GM19193 (cell line): Measurements from ENCODE around the gene ATP23.

ENCODE experiments used
- POLR2A ChIP-seq: IDR thresholded peaks from 4 replicates; pipeline ENCODE4 v1.6.1; 2011; ENCODE audit not compliant: insufficient read depth, insufficient read length; ENCODE audit errors: extremely low read depth

Gene ATP23

GRCh38 chr12:57939291-57939690 lies 2.1 kb upstream of the ATP23 start:
- TF ChIP-seq POLR2A: no peak

DNA sequence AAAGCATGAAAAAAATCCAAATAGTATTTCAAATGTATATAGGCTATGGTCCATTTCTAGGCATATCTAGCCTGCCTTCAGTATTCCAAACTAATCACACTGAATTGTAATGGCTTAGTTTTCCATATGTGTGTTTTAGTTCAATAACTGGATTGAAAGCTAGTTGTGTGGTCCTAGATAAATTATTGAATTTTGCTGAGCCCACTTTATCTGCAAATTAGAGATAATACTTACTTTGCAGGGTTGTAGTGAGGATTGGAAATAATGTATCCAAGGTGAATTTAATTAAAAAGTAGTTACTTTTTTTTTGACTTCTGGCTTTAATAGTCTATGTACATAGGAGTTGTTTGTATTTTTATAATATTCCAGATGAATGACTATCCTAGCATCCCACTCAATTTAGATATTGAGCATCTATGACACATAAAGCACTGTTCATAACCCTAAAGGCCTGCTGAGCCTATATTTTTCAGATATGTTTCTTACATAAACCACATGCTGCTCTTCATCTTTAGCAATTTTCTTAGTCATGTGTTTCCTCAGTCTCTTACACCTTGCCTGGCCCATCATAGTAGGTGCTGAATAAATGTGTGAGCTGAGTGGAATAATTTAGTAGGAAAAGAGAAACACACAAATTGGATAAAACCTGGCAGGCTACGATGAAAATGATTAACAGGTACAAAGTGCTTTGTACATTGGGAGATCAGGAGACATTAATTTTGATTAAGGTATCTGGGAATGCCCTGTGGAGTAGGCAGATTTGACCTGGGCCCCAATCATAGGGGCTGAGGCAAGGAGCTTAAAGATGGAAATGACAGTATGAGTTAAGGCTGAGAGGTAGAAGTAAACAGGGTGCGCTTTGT lies 1.1 kb upstream of the ATP23 start:
- no peak for TF ChIP-seq POLR2A

- TF ChIP-seq POLR2A: no peak
Measured at GRCh38 chr12:57940915-57941164, 527 bp upstream of the ATP23 start.

GRCh38 chr12:57943438-57944080 lies 2.2 kb downstream of the ATP23 start:
- no peak for TF ChIP-seq POLR2A

DNA sequence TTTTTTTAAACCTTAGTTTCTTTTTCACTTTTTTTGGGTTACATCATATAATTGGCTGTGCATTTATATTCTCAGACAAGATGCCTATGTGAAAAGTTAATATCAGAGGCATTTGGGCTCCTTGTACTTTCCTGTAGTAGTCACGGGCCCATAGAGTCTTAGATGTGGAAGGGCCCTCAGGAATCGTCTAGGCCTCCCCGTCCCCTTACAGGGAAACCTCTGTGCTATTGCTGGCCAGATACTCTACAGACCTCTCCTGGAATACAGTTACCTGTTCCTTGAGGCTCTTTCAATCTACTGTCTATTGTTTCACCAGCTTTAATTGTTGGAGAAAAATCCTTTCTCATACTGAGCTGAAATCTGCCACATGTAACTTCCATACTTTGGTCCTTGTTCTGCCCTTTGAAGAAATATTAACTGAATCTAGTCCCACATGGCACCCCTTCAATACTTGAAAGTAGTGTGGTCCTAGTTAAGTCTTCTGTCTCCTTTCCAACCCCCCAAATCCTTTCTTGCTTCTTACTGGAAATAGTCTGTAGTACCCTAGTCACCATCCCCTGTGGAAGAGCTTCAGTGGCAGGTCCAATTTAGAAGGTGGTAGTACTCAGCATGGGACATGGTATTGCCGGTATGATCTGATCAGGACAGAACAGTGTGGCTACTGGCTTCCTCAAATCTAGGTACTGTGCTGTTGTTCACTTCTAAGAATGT lies 3.1 kb downstream of the ATP23 start:
- TF ChIP-seq POLR2A: no peak

- no peak for TF ChIP-seq POLR2A
Measured at GRCh38 chr12:57952766-57953165, 11.4 kb downstream of the ATP23 start.

DNA sequence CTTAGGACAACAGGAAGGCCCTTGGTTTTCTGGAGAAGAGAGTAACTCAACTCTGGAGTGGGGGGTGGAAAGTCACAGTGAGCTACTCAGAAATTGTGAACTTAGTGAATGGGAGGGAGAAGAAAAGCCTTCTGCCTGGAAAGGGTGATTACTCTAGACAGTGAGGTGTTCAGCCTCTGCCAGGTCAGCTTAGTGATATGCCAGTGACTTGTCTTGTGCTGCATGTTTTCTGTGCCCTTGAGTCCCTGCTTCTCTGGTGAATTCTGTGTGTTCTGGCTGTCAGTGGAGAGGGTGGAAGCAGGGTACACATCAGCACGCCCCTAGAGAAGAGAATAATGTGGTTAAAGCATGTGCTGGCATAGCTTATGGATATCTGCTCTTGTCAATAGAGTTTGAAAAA lies 13.4 kb downstream of the ATP23 start:
- TF ChIP-seq POLR2A: no peak

DNA sequence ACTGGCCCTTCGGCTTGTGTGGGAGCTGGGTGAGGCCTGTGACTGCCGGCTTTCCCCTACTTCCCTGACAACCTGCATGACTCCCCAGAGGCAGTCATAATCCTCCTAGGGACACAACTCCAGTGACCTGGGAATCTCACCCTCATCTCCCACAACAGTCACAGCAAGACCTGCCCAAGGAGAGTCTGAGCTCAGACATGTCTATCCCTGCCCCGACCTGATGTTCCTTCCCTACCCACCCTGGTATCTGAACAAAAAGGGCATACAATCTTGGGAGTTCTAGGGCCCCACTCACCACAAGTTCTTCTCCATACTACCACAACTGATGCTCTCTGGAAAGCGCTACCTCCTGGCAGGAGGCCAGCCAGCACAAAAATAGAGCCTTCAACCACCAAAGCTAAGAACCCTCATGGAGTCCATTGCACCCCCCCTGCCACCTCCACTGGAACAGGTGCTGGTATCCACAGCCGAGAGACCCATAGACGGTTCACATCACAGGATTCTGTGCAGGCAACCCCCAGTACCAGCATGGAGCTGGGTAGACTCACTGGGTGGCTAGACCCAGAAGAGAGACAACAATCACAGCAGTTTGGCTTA lies 16.8 kb downstream of the ATP23 start:
- no peak for TF ChIP-seq POLR2A

DNA sequence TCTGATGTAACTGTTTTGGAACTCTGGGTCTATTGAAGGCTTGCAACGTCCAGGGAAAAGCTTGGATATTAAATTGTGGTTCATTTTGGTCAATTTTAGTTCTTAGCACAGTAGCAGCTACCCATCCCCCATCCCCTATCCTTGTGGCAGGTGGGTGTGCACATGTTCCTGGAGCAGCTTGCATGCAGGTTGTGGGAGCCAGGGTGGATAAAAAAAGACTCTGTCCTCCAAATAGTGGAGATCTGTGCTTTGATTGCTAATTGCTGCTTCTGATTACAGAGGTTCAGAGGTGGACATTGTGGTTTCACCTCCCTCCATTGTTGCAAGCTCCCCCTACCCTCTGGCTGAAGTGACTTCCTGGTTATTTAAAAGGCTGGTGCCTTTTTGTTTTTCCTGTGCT lies 23.1 kb downstream of the ATP23 start:
- no peak for TF ChIP-seq POLR2A

GRCh38 chr12:57965766-57966165 lies 24.4 kb downstream of the ATP23 start:
- no peak for TF ChIP-seq POLR2A

DNA sequence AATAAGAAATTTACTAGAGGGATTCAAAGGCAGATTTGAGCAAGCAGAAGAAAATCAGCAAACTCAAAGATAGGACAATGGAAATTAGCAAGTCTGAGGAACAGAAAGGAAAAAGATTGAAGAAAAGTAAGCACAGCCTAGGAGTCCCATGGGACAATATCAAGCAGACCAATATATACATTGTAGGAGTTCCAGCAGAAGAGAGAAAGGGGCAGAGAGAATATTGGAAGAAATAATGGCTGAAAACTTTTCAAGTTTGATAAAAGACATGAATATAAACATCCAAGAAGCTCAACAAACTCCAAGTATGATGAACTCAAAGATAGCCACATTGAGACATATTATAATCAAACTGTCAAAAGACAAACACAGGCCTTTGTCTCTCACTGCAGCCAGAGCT lies 25.2 kb downstream of the ATP23 start:
- no peak for TF ChIP-seq POLR2A

DNA sequence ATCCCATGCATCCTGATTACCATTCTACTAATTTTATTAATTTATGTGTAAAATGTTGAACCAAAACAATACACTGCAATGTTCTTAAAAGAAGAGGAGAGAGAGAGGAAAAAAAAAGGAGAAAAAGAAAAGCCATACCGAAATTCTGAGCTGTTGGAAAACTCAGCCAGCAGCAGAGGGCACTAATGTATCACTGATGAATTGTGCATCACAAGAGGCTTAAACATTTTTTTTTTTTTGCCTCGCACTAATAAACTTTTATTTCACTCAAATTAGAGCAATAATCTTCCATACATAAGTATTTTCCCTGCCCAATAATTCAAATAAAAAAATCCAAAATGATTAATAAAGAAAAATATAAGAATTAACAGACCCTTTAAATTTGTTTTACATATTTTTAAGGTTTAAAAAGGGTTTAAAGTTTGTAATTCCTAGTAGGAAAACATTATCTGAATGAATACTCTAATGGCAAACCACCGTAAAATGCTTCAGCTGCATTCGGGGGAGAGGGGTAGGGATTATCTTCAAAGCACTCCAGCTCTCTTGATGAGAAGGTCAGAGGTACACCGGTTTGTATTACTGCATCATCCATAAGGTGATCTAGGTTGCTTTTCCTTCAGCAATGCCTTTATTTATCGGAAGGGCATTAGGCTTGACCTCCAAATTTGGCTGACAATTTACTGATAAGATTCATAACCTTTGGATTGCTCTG lies 41.9 kb downstream of the ATP23 start:
- no peak for TF ChIP-seq POLR2A

GRCh38 chr12:57983858-57984505 lies 42.6 kb downstream of the ATP23 start:
- no peak for TF ChIP-seq POLR2A

DNA sequence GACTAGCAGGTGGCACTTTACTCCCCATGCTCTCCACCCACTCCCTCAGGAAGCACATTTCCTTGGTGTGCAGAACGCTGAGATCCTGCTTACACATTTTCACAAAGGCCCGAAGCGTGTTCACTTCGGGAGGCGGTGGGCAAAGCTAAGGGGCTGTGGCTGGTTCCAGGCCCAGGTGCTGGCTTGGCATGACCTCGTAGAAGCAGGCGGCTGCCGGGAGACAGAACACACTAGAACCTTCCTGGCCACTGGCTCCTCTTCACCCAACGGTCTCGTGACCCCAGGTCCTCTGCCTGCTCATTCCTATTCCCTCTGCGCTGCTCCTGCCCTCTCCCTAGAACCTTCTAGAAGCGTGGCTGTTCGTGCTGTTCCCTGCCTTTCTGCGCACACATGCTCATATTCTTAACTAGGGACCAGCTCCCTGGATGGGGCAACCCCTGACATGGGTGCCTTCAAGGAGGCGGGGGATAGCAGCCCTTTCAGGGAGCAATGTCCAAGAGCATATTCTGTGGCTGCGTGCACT lies 43.3 kb downstream of the ATP23 start:
- no peak for TF ChIP-seq POLR2A
